Breast epithelium (tissue), 3 donors: ENCODE measurements around the gene TMEM106C.

Experiments used
- POLR2A ChIP-seq: fragments of 450-650 bp; IDR thresholded peaks from one replicate; pipeline ENCODE4 v1.6.1; 2016; ENCODE audit warnings: antibody characterized with exemption, mild to moderate bottlenecking, moderate library complexity
- POLR2AphosphoS5 ChIP-seq, 3 donors: sonication (generic); formaldehyde crosslinking; IDR thresholded peaks; one replicate each; pipeline ENCODE4 v1.6.1; 2017; ENCODE audit warnings: antibody characterized with exemption in 3 of 3
- TF ChIP-seq, protein P1 (sequence below), 3 donors: fragments of 450-650 bp; IDR thresholded peaks; one replicate each; pipeline ENCODE4 v1.5.1; 2016 to 2017; ENCODE audit warnings: antibody characterized with exemption in 3 of 3, mild to moderate bottlenecking in 3 of 3, moderate library complexity in 3 of 3

- TF ChIP-seq, protein P1, sequence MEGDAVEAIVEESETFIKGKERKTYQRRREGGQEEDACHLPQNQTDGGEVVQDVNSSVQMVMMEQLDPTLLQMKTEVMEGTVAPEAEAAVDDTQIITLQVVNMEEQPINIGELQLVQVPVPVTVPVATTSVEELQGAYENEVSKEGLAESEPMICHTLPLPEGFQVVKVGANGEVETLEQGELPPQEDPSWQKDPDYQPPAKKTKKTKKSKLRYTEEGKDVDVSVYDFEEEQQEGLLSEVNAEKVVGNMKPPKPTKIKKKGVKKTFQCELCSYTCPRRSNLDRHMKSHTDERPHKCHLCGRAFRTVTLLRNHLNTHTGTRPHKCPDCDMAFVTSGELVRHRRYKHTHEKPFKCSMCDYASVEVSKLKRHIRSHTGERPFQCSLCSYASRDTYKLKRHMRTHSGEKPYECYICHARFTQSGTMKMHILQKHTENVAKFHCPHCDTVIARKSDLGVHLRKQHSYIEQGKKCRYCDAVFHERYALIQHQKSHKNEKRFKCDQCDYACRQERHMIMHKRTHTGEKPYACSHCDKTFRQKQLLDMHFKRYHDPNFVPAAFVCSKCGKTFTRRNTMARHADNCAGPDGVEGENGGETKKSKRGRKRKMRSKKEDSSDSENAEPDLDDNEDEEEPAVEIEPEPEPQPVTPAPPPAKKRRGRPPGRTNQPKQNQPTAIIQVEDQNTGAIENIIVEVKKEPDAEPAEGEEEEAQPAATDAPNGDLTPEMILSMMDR (IDR thresholded peaks at IDR 0.05) = no peak
- no peak for TF ChIP-seq POLR2A
- no peak for TF ChIP-seq POLR2AphosphoS5 (IDR thresholded peaks at IDR 0.05)
Measured at GRCh38 chr12:47999816-48000215, 36.4 kb downstream of the TMEM106C start.
